OCI-LY7 (cell line): ENCODE data around the gene NSUN2. TPM values are rescaled to one million over a fixed set of nuclear protein-coding genes. Genes with fewer than 3 reads are reported as not detected.

ENCODE experiments used
- BruUV-seq: library from RNA; stranded (reverse); fragments of 400-500 nt; replicated peaks from 2 replicates; lab custom pipeline; 2021; lab: Mats Ljungman, UMichigan
- CTCF ChIA-PET: fragments of 300-600 bp; sonication (Branson Sonifier 250); formaldehyde crosslinking; loops from one replicate; lab custom pipeline; 2022; ENCODE audit warnings: antibody characterized with exemption; ENCODE audit not compliant: unreplicated experiment; lab: Charles Lee
- POLR2A ChIA-PET: fragments of 300-600 bp; sonication (Branson Sonifier 250); formaldehyde crosslinking; loops from one replicate; lab custom pipeline; 2022; ENCODE audit warnings: antibody characterized with exemption; lab: Charles Lee
- DNase-seq: peaks from one replicate; pipeline ENCODE4 v3.0.0-alpha.2; 2015; ENCODE audit warnings: low spot score
- H2AFZ ChIP-seq: fragments of 200-600 bp; sonication (generic), shearing (Covaris generic); 2 replicates; pipeline ENCODE4 v1.6.1; 2014; ENCODE audit warnings: mild to moderate bottlenecking, antibody characterized with exemption, low read length, moderate library complexity
- H3K27ac ChIP-seq: fragments of 200-600 bp; sonication (generic); 2 replicates; pipeline ENCODE4 v1.5.1; 2014; ENCODE audit warnings: mixed run types, low read depth, mild to moderate bottlenecking, moderate library complexity, low read length, inconsistent platforms; ENCODE audit not compliant: poor library complexity, severe bottlenecking
- H3K36me3 ChIP-seq: fragments of 200-600 bp; sonication (generic); 2 replicates; pipeline ENCODE4 v1.6.1; 2014; ENCODE audit warnings: mild to moderate bottlenecking, antibody characterized with exemption, low read length, moderate library complexity, mixed read lengths; ENCODE audit not compliant: insufficient read depth
- H3K4me1 ChIP-seq: fragments of 200-600 bp; sonication (generic); 2 replicates; pipeline ENCODE4 v1.5.1; 2014; ENCODE audit warnings: mild to moderate bottlenecking, low read length; ENCODE audit not compliant: insufficient read depth, poor library complexity, severe bottlenecking
- H3K4me2 ChIP-seq: fragments of 200-600 bp; sonication (generic); 2 replicates; pipeline ENCODE4 v1.6.1; 2014; ENCODE audit warnings: mild to moderate bottlenecking, low read length
- H3K4me3 ChIP-seq: fragments of 200-600 bp; sonication (generic); 2 replicates; pipeline ENCODE4 v1.5.1; 2014; ENCODE audit warnings: mild to moderate bottlenecking, low read depth, low read length; ENCODE audit not compliant: poor library complexity, severe bottlenecking
- H3K79me2 ChIP-seq: fragments of 200-600 bp; sonication (generic); 2 replicates; pipeline ENCODE4 v1.6.1; 2016; ENCODE audit warnings: low read depth, mild to moderate bottlenecking, low read length, moderate library complexity, mixed read lengths; ENCODE audit not compliant: insufficient read depth
- H3K9me2 ChIP-seq: fragments of 200-600 bp; sonication (generic); 2 replicates; pipeline ENCODE4 v1.6.1; 2016; ENCODE audit warnings: mild to moderate bottlenecking, low read length, mixed read lengths; ENCODE audit not compliant: insufficient read depth
- H3K9me3 ChIP-seq: fragments of 200-600 bp; sonication (generic); 2 replicates; pipeline ENCODE4 v1.6.1; 2014; ENCODE audit warnings: mild to moderate bottlenecking, mixed run types, low read length, mixed read lengths
- H4K20me1 ChIP-seq: fragments of 200-600 bp; sonication (generic); 2 replicates; pipeline ENCODE4 v1.6.1; 2014; ENCODE audit warnings: mild to moderate bottlenecking, antibody characterized with exemption, low read length, moderate library complexity, mixed read lengths; ENCODE audit not compliant: insufficient read depth
- EZH2phosphoT487 ChIP-seq: fragments of 200-600 bp; sonication (generic); IDR thresholded peaks from 2 replicates; pipeline ENCODE4 v1.6.1; 2018; ENCODE audit warnings: low read depth, borderline replicate concordance, mild to moderate bottlenecking, mixed run types, antibody characterized with exemption, low read length, moderate library complexity, mixed read lengths
- intact Hi-C: fragments of 100-400 bp; cut with micrococcal nuclease; formaldehyde crosslinking; loops from one replicate; pipeline ENCODE4 v1.10.0; 2022; ENCODE audit not compliant: unreplicated experiment
- total RNA-seq, 2 experiments: library from RNA; depleted of rRNA in 1 of 2; stranded (reverse); fragments of >200 nt in 1 of 2; shearing (Covaris generic) in 1 of 2; gene quantifications; 2 replicates each; pipeline ENCODE4 v1.2.3, GENCODE V29; 2014 to 2022
- TF ChIP-seq, protein P1 (sequence below): fragments of 200-600 bp; sonication (generic); conservative IDR thresholded peaks from 2 replicates; pipeline ENCODE4 v1.5.1; 2014; ENCODE audit warnings: mild to moderate bottlenecking, antibody characterized with exemption, low read length, moderate library complexity, mixed read lengths

Gene NSUN2
- total RNA-seq, 2 experiments from 2014 or later = 88.9 to 139 TPM

DNA sequence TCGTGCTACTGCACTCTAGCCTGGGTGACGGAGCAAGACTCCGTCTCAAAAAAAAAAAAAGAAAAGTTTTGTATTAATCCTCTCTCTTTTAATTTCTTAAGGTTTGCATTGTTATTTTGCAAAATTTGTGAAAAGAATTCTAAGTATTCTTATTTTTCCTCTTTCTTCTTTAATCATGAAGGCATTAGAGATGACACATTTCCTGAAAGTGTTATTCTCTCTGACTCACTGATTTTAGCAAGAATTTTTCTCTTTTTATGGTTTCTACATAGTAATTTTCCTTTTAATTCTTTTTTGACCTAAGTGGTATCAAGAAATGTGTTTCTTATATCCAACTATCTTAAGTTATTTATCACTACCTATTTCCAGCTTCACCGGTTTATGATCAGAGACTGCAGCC, 78.0 kb downstream of the NSUN2 start:
- Histone ChIP-seq H4K20me1 (no peaks in the 10 kb centered on the region), H3K79me2 (no peaks in the 10 kb centered on the region), H3K4me1 (no peaks in the 10 kb centered on the region), H2AFZ (no peak overlapping the region), H3K4me2 (no peak overlapping the region), H3K36me3 (no peaks in the 10 kb centered on the region), H3K4me3 (no peak overlapping the region), H3K9me3 (no peaks in the 10 kb centered on the region), H3K27ac (no peak overlapping the region), H3K9me2 (no peaks in the 10 kb centered on the region)
- no TSS peak for BruUV-seq
- CTCF ChIA-PET = no interaction called here
- POLR2A ChIA-PET = no interaction called here
- DNase-seq = no peak
- TF ChIP-seq, protein P1, sequence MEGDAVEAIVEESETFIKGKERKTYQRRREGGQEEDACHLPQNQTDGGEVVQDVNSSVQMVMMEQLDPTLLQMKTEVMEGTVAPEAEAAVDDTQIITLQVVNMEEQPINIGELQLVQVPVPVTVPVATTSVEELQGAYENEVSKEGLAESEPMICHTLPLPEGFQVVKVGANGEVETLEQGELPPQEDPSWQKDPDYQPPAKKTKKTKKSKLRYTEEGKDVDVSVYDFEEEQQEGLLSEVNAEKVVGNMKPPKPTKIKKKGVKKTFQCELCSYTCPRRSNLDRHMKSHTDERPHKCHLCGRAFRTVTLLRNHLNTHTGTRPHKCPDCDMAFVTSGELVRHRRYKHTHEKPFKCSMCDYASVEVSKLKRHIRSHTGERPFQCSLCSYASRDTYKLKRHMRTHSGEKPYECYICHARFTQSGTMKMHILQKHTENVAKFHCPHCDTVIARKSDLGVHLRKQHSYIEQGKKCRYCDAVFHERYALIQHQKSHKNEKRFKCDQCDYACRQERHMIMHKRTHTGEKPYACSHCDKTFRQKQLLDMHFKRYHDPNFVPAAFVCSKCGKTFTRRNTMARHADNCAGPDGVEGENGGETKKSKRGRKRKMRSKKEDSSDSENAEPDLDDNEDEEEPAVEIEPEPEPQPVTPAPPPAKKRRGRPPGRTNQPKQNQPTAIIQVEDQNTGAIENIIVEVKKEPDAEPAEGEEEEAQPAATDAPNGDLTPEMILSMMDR = no peak
- TF ChIP-seq EZH2phosphoT487 = no peak
- intact Hi-C loops = no loop called here

DNA sequence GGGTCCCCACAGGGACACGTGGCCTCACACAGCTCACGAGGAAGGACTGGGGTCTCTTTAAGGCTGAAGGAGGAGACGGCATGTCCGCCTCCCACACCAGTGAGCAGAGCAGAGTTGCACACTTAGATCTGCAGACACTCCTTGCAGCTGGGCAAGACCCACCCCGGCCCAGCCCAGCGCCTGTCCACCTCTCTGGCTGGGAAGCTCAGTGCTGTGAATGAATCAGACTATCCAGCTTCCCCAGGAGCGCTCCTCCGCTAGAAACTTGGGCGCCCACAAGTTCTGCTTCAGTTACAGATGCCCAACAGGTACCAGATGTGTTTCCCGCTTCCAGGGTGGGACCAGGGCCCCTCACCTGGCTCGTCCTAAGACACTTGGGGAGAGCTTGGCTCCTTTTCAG, 78.9 kb downstream of the NSUN2 start:
- POLR2A ChIA-PET = no interaction called here
- Histone ChIP-seq H3K36me3 (no peaks in the 10 kb centered on the region), H3K27ac (no peak overlapping the region), H3K9me3 (no peaks in the 10 kb centered on the region), H3K4me2 (no peak overlapping the region), H3K4me3 (no peak overlapping the region), H3K4me1 (no peaks in the 10 kb centered on the region), H3K9me2 (no peaks in the 10 kb centered on the region), H3K79me2 (no peaks in the 10 kb centered on the region), H4K20me1 (no peaks in the 10 kb centered on the region), H2AFZ (no peak overlapping the region)
- DNase-seq = no peak
- no TSS peak for BruUV-seq
- TF ChIP-seq, protein P1 = no peak
- CTCF ChIA-PET = no interaction called here
- intact Hi-C loops = no loop called here

DNA sequence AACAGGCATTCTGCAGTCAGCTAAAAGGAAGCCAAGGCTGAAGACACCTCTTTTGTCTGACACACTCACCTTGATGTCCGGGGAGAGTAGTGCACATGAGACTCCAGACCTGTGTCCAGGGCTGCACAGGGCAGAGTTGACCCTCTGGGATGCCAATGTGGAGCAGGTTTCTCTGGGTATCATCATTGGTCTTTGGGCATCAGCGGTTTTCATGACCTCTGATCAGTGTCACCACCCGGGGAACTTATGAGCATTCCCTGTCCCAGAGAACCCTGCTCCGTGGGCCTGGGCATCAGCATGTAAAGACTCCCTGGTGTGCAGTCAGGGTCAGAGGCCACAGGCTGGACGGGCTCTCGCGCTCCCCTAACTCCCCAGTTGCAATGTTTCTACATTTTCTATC, 80.2 kb downstream of the NSUN2 start:
- POLR2A ChIA-PET = no interaction called here
- TF ChIP-seq, protein P1 = no peak
- TF ChIP-seq EZH2phosphoT487 = no peak

More for the DNA sequence above, 80.2 kb downstream of the NSUN2 start:
- Histone ChIP-seq H3K36me3 (no peaks in the 10 kb centered on the region), H4K20me1 (no peaks in the 10 kb centered on the region), H2AFZ (no peak overlapping the region), H3K27ac (no peak overlapping the region), H3K4me3 (no peak overlapping the region), H3K4me1 (no peaks in the 10 kb centered on the region), H3K9me3 (no peaks in the 10 kb centered on the region), H3K79me2 (no peaks in the 10 kb centered on the region), H3K4me2 (no peak overlapping the region), H3K9me2 (no peaks in the 10 kb centered on the region)
- CTCF ChIA-PET = no interaction called here
- no peak for DNase-seq
- intact Hi-C loops = no loop called here
- no TSS peak for BruUV-seq
